ENCODE results near the gene NPAS2. TPM values are rescaled to one million over a fixed set of nuclear protein-coding genes. Genes with fewer than 3 reads are reported as not detected.

The NPAS2 gene
- total and polyA plus RNA-seq, 2 donors (not counting 3 experiments of a cell fraction or from before 2014, with no cell fraction given): 29.0 to 53.9 TPM

GRCh38 chr2:100940766-100941645, 121.1 kb downstream of the NPAS2 start:
- no peak for TF ChIP-seq MYC (IDR thresholded peaks at IDR 0.05; ENCODE audit: low read depth, low read length)
- no peak for TF ChIP-seq FOS (IDR thresholded peaks at IDR 0.05; ENCODE audit: borderline replicate concordance, insufficient read depth, low read length)
- TF ChIP-seq MAX (IDR thresholded peaks at IDR 0.05; ENCODE audit: insufficient read depth, insufficient read length): no peak
- no peak for TF ChIP-seq CTCF (IDR thresholded peaks at IDR 0.05; ENCODE audit: extremely low read depth in 1 of 2, insufficient read depth in 1 of 2, low read depth in 1 of 2, low read length in 2 of 2)
- TF ChIP-seq EZH2 (IDR thresholded peaks at IDR 0.05; ENCODE audit: borderline replicate concordance, low read depth, low read length, severe bottlenecking): no peak
- TF ChIP-seq JUN (IDR thresholded peaks at IDR 0.05; ENCODE audit: borderline replicate concordance, insufficient read depth, insufficient read length, low read depth): no peak
- no peak for TF ChIP-seq POLR2AphosphoS5 (IDR thresholded peaks at IDR 0.05; ENCODE audit: insufficient read depth, low read depth, low read length)
- no peak for TF ChIP-seq POLR2A (IDR thresholded peaks at IDR 0.05; ENCODE audit: low read depth, low read length)
- TF ChIP-seq GATA2 (IDR thresholded peaks at IDR 0.05; ENCODE audit: insufficient read depth, insufficient read length, low read depth, low read length): no peak
- Histone ChIP-seq H3K4me2 (ENCODE audit: insufficient read depth, low read length) (no peak overlapping the region), H3K9ac (replicated peaks; ENCODE audit: extremely low read depth, insufficient read depth, low read length) (no peak overlapping the region), H3K4me3 (replicated peaks in 1 of 3; ENCODE audit: insufficient read depth in 1 of 3, low read depth in 1 of 3, low read length in 3 of 3) (no peak overlapping the region), H3K36me3 (ENCODE audit: control insufficient read depth in 2 of 2, extremely low read depth in 1 of 2, insufficient read depth in 2 of 2, low read length in 2 of 2) (peaks cover 0 to 23% of the 10 kb centered on the region in 2 experiments), H3K27me3 (ENCODE audit: control insufficient read depth in 2 of 2, insufficient read depth in 2 of 2, low read length in 2 of 2) (no peaks in the 10 kb centered on the region), H2AFZ (ENCODE audit: low read depth, low read length) (no peak overlapping the region), H3K9me1 (replicated peaks; ENCODE audit: control insufficient read depth, extremely low read depth, insufficient read depth, low read length) (no peaks in the 10 kb centered on the region), H4K20me1 (replicated peaks; ENCODE audit: control insufficient read depth, extremely low read depth, insufficient read depth, low read length) (no peaks in the 10 kb centered on the region), H3K4me1 (ENCODE audit: control insufficient read depth, extremely low read depth, insufficient read depth, low read length) (no peaks in the 10 kb centered on the region), H3K9me3 (replicated peaks; ENCODE audit: control insufficient read depth, insufficient read depth, low read length) (no peaks in the 10 kb centered on the region), H3K27ac (ENCODE audit: insufficient read depth, low read depth, low read length) (no peak overlapping the region), H3K79me2 (ENCODE audit: control insufficient read depth, insufficient read depth, low read length) (no peaks in the 10 kb centered on the region)
- DNase-seq (ENCODE audit: low read depth, low spot score) (no peak), FAIRE-seq (no peak)
- POLR2A ChIA-PET: no interaction called here
- intact Hi-C loops (cut with micrococcal nuclease): no loop called here
- CTCF ChIA-PET: interaction anchor here (0.6 to 1.6 kb wide), 4 partner anchors 8 to 211 kb away, joined by 3 to 5 read pairs (median 3); no protein-coding TSS in a partner anchor
- BruUV-seq (replicated peaks): no TSS peak
- dilution Hi-C loops (cut with MboI; ENCODE audit: extremely low pct_ligation_motif_present, low sequenced_read_pairs): no loop called here
